Osteocyte (in vitro differentiated cells): Measurements from ENCODE around the gene TNFAIP3. TPM values are rescaled to one million over a fixed set of nuclear protein-coding genes. Genes with fewer than 3 reads are reported as not detected.

ENCODE experiments used
- DNase-seq: peaks from one replicate; pipeline ENCODE4 v3.0.0; 2021; ENCODE audit warnings: mixed read lengths; ENCODE audit not compliant: unreplicated experiment; ENCODE audit errors: extremely low spot score
- H3K27ac Mint-ChIP-seq: one replicate; pipeline ENCODE4 v1.8.0; 2021; ENCODE audit warnings: mild to moderate bottlenecking, mixed read lengths; ENCODE audit not compliant: unreplicated experiment
- H3K27me3 Mint-ChIP-seq: one replicate; pipeline ENCODE4 v1.8.0; 2021; ENCODE audit warnings: mixed read lengths; ENCODE audit not compliant: unreplicated experiment
- H3K36me3 Mint-ChIP-seq: one replicate; pipeline ENCODE4 v1.8.0; 2021; ENCODE audit warnings: mixed read lengths; ENCODE audit not compliant: unreplicated experiment
- H3K4me1 Mint-ChIP-seq: one replicate; pipeline ENCODE4 v1.8.0; 2021; ENCODE audit warnings: mixed read lengths; ENCODE audit not compliant: unreplicated experiment
- H3K4me3 Mint-ChIP-seq: one replicate; pipeline ENCODE4 v1.8.0; 2021; ENCODE audit warnings: mild to moderate bottlenecking, moderate library complexity, mixed read lengths; ENCODE audit not compliant: unreplicated experiment
- H3K9me3 Mint-ChIP-seq: one replicate; pipeline ENCODE4 v1.8.0; 2021; ENCODE audit warnings: mixed read lengths; ENCODE audit not compliant: unreplicated experiment
- total RNA-seq: library from RNA; stranded (reverse); gene quantifications from 2 replicates; pipeline ENCODE4 v1.2.1, GENCODE V29; 2021
- TF ChIP-seq, protein P1 (sequence below): fragments of 200-600 bp; sonication (generic); IDR thresholded peaks from 2 replicates; pipeline ENCODE4 v1.5.0; 2021; ENCODE audit warnings: antibody characterized with exemption, mild to moderate bottlenecking, moderate library complexity

The TNFAIP3 gene
- total RNA-seq, 1 donor from 2014 or later: 12.0 TPM

DNA sequence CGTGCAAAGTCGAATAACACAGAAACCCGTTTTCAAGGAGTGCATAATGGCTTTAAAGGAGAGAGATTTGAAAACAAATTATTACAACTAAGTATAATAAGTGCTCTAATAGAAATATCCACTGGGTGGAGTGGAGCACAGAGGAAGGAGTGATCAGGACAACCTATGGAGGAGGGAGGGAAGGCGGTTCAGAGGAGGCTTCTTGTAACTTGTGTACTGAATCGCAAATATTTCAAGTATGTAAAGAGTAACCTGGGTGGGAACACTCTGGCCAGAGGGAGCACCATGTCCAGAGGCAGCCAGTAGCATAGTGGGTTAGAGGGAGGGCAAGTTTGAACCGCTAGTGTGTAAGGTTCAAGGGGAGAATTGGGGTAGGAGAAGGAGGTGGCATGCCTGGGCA is 21.6 kb upstream of the TNFAIP3 start:
- Mint-ChIP-seq H3K9me3 (peaks cover 11% of the 10 kb centered on the region), H3K27me3 (no peaks in the 10 kb centered on the region)
- no peak for DNase-seq

DNA sequence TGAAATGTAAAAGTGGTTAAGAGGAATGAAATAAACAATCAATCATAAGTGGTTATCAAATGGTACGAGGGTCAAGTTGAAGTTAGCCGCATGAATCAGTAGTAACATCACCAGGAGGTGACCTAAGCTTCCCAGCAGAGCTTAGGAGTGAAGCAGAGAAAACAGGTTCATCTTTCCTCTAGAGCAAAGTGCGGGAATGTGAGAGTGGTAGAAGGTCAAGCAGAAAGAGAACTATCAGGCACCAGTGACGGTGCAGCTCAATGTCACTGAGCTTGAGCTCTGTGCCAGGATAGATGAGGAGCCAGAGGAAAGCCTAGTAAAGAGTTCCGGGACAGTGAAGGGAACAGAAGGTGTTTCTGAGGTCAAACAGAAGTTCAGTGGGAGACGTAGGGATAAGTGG is 20.8 kb upstream of the TNFAIP3 start:
- no peak for DNase-seq
- H3K9me3 Mint-ChIP-seq: peaks cover 3% of the 10 kb centered on the region

More for the DNA sequence above, 21.6 kb upstream of the TNFAIP3 start:
- Mint-ChIP-seq H3K27ac (no peak overlapping the region), H3K4me1 (peaks cover 22% of the 10 kb centered on the region), H3K36me3 (no peaks in the 10 kb centered on the region), H3K4me3 (no peak overlapping the region)
- TF ChIP-seq, protein P1, sequence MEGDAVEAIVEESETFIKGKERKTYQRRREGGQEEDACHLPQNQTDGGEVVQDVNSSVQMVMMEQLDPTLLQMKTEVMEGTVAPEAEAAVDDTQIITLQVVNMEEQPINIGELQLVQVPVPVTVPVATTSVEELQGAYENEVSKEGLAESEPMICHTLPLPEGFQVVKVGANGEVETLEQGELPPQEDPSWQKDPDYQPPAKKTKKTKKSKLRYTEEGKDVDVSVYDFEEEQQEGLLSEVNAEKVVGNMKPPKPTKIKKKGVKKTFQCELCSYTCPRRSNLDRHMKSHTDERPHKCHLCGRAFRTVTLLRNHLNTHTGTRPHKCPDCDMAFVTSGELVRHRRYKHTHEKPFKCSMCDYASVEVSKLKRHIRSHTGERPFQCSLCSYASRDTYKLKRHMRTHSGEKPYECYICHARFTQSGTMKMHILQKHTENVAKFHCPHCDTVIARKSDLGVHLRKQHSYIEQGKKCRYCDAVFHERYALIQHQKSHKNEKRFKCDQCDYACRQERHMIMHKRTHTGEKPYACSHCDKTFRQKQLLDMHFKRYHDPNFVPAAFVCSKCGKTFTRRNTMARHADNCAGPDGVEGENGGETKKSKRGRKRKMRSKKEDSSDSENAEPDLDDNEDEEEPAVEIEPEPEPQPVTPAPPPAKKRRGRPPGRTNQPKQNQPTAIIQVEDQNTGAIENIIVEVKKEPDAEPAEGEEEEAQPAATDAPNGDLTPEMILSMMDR: peak; percentile 55

GRCh38 chr6:137846772-137847313 is 20.2 kb upstream of the TNFAIP3 start:
- Mint-ChIP-seq H3K27me3 (no peaks in the 10 kb centered on the region), H3K4me1 (peaks cover 27% of the 10 kb centered on the region), H3K36me3 (no peaks in the 10 kb centered on the region), H3K9me3 (no peaks in the 10 kb centered on the region), H3K27ac (no peak overlapping the region), H3K4me3 (no peak overlapping the region)
- TF ChIP-seq, protein P1: no peak
- no peak for DNase-seq

More for the DNA sequence above, 20.8 kb upstream of the TNFAIP3 start:
- Mint-ChIP-seq H3K4me1 (peaks cover 27% of the 10 kb centered on the region), H3K27me3 (no peaks in the 10 kb centered on the region), H3K4me3 (no peak overlapping the region), H3K36me3 (no peaks in the 10 kb centered on the region), H3K27ac (no peak overlapping the region)
- TF ChIP-seq, protein P1: no peak

DNA sequence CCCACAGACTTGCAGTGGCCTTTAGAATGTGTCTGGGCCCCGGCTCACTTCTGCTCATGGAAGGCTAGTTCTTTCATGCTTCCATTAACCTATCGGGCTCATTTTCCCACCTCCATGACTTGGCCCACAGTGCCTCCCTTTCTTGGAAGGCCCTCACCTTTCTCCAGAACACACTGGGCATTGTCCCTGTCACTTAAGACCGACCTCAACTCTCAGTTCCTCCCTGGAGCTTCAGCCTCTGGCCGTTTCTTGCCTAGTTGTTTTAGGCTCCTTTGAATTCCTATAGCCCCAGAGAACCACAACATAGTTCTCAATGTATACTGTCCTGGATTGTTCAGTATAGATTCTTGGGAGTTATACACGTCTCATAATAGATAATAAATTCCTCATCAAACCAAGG is 19.3 kb upstream of the TNFAIP3 start:
- Mint-ChIP-seq H3K36me3 (no peaks in the 10 kb centered on the region), H3K27ac (no peak overlapping the region), H3K4me1 (peaks cover 27% of the 10 kb centered on the region), H3K27me3 (no peaks in the 10 kb centered on the region), H3K4me3 (no peak overlapping the region), H3K9me3 (no peaks in the 10 kb centered on the region)
- no peak for DNase-seq
- TF ChIP-seq, protein P1: no peak

DNA sequence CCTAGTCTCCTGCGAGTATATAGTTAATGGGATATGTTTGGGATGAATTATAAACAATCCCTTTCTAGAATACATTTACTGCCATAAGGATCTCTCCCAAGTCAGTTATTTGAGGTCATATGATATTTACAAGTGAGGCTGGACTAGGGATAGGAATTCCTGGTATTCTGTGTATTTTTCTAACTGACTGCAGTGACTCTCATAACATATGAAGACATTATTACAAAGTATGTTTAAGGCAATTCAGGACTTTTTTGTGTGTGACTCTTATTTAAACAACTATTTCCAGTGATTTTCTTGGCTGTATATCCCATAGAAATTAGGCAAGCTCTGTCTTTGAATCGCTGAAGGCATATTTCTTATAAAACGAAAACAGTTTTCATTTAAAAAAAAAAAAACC is 18.4 kb upstream of the TNFAIP3 start:
- H3K27me3 Mint-ChIP-seq: no peaks in the 10 kb centered on the region
- TF ChIP-seq, protein P1: no peak
- H3K36me3 Mint-ChIP-seq: no peaks in the 10 kb centered on the region
- H3K9me3 Mint-ChIP-seq: no peaks in the 10 kb centered on the region
- H3K27ac Mint-ChIP-seq: peak overlapping the region; percentile 92
- peaks cover 29% of the 10 kb centered on the region for H3K4me1 Mint-ChIP-seq
- peak overlapping the region; percentile 63 for H3K4me3 Mint-ChIP-seq
- DNase-seq: no peak
